Suprapubic skin (tissue), 3 donors: ENCODE results near the gene MZB1.

Source experiments
- CTCF ChIP-seq, 2 donors: fragments of 200-600 bp in 1 of 2; fragments of 450-650 bp in 1 of 2; sonication (generic) in 1 of 2; IDR thresholded peaks; one replicate each; pipeline ENCODE4 v1.5.1; 2016 to 2019; ENCODE audit warnings: antibody characterized with exemption in 2 of 2, mild to moderate bottlenecking in 1 of 2, moderate library complexity in 1 of 2
- EP300 ChIP-seq: sonication (generic); formaldehyde crosslinking; IDR thresholded peaks from one replicate; pipeline ENCODE4 v1.6.1; 2017; ENCODE audit warnings: antibody characterized with exemption
- POLR2A ChIP-seq, 2 donors: fragments of 450-650 bp; IDR thresholded peaks; one replicate each; pipeline ENCODE4 v1.6.1; 2017; ENCODE audit warnings: antibody characterized with exemption in 2 of 2, mild to moderate bottlenecking in 2 of 2, moderate library complexity in 2 of 2

- TF ChIP-seq CTCF (IDR thresholded peaks at IDR 0.05) (no peak), POLR2A (IDR thresholded peaks at IDR 0.05) (no peak), EP300 (no peak)
Observed at GRCh38 chr5:139439013-139439903, 49.5 kb upstream of the MZB1 start, which contains the start of gene DNAJC18.
